Suprapubic skin (tissue), 4 donors: Measurements from ENCODE around the gene RTP5. TPM values are rescaled to one million over a fixed set of nuclear protein-coding genes. Genes with fewer than 3 reads are reported as not detected.
A peak's percentile ranks its signal among the peaks of the same experiment; 100 is the strongest.

Experiments
- DNase-seq, 2 donors: peaks; one replicate each; pipeline ENCODE4 v3.0.0-alpha.2; 2019; ENCODE audit warnings: low spot score in 2 of 2
- H3K27ac ChIP-seq: fragments of 200-600 bp; sonication (generic); one replicate; pipeline ENCODE4 v1.5.1; 2019
- H3K27me3 ChIP-seq: fragments of 200-600 bp; sonication (generic); one replicate; pipeline ENCODE4 v1.5.1; 2019
- H3K36me3 ChIP-seq: fragments of 200-600 bp; sonication (generic); one replicate; pipeline ENCODE4 v1.5.1; 2019
- H3K4me1 ChIP-seq: fragments of 200-600 bp; sonication (generic); one replicate; pipeline ENCODE4 v1.5.1; 2019
- H3K4me3 ChIP-seq: fragments of 200-600 bp; sonication (generic); one replicate; pipeline ENCODE4 v1.5.1; 2019; ENCODE audit warnings: mild to moderate bottlenecking
- H3K9me3 ChIP-seq: fragments of 200-600 bp; sonication (generic); one replicate; pipeline ENCODE4 v1.5.1; 2019
- EP300 ChIP-seq: sonication (generic); formaldehyde crosslinking; IDR thresholded peaks from one replicate; pipeline ENCODE4 v1.6.1; 2017; ENCODE audit warnings: antibody characterized with exemption
- POLR2A ChIP-seq, 2 donors: fragments of 450-650 bp; IDR thresholded peaks; one replicate each; pipeline ENCODE4 v1.6.1; 2017; ENCODE audit warnings: antibody characterized with exemption in 2 of 2, mild to moderate bottlenecking in 2 of 2, moderate library complexity in 2 of 2
- POLR2AphosphoS5 ChIP-seq, 3 donors: sonication (generic); formaldehyde crosslinking; IDR thresholded peaks; one replicate each; pipeline ENCODE4 v1.6.1; 2017; ENCODE audit warnings: antibody characterized with exemption in 3 of 3
- WGBS: methylation state at CpG from one replicate; pipeline ENCODE4 v1.1.5; 2018; 5-methylcytosine and 5-hydroxymethylcytosine counted together
- total RNA-seq, 4 donors: library from RNA; depleted of rRNA; stranded (reverse); fragments of >200 nt; gene quantifications; one replicate each; pipeline ENCODE4 v1.1.0, GENCODE V29; 2016
- TF ChIP-seq, protein P1 (sequence below), 2 donors: fragments of 200-600 bp in 1 of 2; fragments of 450-650 bp in 1 of 2; sonication (generic) in 1 of 2; IDR thresholded peaks; one replicate each; pipeline ENCODE4 v1.5.1; 2016 to 2019; ENCODE audit warnings: antibody characterized with exemption in 2 of 2, mild to moderate bottlenecking in 1 of 2, moderate library complexity in 1 of 2

The RTP5 gene
- total RNA-seq, 4 donors from 2014 or later: not detected

DNA sequence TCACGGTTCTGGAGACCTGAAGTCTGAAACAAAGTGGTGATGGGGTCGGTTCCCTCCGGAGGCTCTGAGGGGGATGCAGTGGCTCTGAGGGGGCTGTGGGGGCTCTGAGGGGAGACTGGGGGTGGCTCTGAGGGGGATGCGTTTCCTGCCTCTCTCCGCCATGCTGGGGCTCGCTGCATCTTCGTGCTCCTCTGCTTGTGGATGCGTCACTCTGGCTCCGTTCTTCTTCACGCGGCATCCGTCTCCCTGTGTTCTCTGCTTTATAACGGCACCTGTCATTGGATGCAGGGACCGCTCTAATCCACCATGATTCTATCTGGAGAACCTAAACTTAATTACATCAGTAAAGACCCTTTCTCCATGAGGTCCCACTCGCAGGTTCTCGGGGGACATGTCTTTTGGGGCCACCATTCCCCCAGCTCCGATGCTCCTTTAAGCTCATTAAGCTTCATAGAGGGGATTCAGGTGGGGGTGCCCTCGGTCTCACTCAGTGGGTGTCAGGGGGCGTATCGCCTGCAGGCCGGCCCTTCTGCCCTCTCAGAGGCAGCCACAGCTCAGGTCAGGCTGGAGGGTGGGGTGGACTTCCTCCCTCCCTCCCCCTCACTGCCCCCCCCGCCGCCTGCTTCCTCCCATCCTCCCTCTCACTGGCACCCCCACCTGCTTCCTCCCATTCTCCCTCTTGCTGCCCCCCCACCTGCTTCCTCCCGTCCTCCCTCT lies 18.4 kb downstream of the RTP5 start:
- H3K27ac ChIP-seq: no peak overlapping the region
- peaks cover 27% of the 10 kb centered on the region for H3K4me1 ChIP-seq
- TF ChIP-seq POLR2A (IDR thresholded peaks at IDR 0.05): no peak
- TF ChIP-seq POLR2AphosphoS5 (IDR thresholded peaks at IDR 0.05): no peak
- TF ChIP-seq, protein P1, sequence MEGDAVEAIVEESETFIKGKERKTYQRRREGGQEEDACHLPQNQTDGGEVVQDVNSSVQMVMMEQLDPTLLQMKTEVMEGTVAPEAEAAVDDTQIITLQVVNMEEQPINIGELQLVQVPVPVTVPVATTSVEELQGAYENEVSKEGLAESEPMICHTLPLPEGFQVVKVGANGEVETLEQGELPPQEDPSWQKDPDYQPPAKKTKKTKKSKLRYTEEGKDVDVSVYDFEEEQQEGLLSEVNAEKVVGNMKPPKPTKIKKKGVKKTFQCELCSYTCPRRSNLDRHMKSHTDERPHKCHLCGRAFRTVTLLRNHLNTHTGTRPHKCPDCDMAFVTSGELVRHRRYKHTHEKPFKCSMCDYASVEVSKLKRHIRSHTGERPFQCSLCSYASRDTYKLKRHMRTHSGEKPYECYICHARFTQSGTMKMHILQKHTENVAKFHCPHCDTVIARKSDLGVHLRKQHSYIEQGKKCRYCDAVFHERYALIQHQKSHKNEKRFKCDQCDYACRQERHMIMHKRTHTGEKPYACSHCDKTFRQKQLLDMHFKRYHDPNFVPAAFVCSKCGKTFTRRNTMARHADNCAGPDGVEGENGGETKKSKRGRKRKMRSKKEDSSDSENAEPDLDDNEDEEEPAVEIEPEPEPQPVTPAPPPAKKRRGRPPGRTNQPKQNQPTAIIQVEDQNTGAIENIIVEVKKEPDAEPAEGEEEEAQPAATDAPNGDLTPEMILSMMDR (IDR thresholded peaks at IDR 0.05): no peak
- no peak for TF ChIP-seq EP300
- no peak for DNase-seq
- H3K27me3 ChIP-seq: no peaks in the 10 kb centered on the region
- no peaks in the 10 kb centered on the region for H3K9me3 ChIP-seq
- WGBS: 88% methylated on average over 23 of the region's 24 CpGs
- H3K36me3 ChIP-seq: no peaks in the 10 kb centered on the region
- H3K4me3 ChIP-seq: no peak overlapping the region

DNA sequence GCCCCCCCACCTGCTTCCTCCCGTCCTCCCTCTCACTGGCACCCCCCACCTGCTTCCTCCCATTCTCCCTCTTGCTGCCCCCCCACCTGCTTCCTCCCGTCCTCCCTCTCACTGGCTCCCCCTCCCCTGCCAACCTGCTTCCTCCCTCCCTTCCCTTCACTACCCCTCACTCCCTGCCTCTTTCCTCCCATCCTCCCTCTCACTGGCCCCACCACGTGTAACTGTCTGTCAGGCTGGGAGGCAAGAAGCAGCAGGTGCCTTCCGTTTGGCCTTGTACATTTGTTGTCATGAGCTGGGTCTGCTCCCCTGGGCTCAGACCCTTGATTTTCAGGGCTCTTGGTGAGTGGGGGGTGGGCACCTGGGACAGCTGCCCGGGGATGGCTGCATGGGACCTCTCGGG lies 19.1 kb downstream of the RTP5 start:
- H3K27ac ChIP-seq: no peak overlapping the region
- no peak for DNase-seq
- 72% methylated on average over 5 of the region's 6 CpGs for WGBS
- no peak overlapping the region for H3K4me3 ChIP-seq
- no peaks in the 10 kb centered on the region for H3K36me3 ChIP-seq
- H3K4me1 ChIP-seq: peaks cover 29% of the 10 kb centered on the region
- H3K27me3 ChIP-seq: no peaks in the 10 kb centered on the region
- no peak for TF ChIP-seq POLR2AphosphoS5 (IDR thresholded peaks at IDR 0.05)
- TF ChIP-seq POLR2A (IDR thresholded peaks at IDR 0.05): no peak
- H3K9me3 ChIP-seq: no peaks in the 10 kb centered on the region

DNA sequence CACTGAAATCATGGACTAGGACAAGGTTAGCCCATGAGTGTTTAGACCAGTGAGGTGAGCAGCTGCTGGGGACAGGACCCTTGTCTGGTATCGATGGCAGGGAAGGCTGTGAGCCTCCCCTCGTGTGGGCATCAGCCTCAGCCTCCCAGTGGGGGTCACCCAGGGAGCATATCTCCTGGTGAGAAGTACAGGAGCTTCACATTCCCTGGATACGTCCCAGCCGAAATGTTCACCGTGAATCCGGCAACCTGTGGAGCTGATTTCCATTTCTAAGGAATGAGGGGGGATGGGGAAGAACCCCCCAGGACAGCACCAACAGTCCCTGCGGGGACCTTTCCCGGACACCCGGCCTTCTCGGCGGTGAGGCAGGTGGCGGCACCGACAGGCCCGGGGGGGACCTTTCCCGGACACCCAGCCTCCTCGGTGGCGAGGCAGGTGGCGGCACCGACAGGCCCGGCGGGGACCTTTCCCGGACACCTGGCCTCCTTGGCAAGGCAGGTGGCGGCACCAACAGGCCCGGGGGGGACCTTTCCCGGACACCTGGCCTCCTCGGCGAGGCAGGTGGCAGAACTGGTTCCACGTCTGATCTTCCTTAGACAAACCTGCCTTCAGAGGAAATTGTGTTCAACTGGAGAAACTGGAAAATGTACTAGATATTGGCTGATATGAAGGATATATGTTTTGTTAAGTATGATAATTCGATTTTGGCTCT lies 21.2 kb downstream of the RTP5 start:
- Histone ChIP-seq H3K9me3 (no peaks in the 10 kb centered on the region), H3K27ac (peak overlapping the region; percentile 79), H3K4me3 (no peak overlapping the region), H3K27me3 (no peaks in the 10 kb centered on the region), H3K4me1 (peaks cover 42% of the 10 kb centered on the region), H3K36me3 (no peaks in the 10 kb centered on the region)
- WGBS: 65% methylated on average over 15 of the region's 29 CpGs
- DNase-seq: no peak
- TF ChIP-seq POLR2AphosphoS5 (IDR thresholded peaks at IDR 0.05): no peak
- TF ChIP-seq EP300: no peak
- TF ChIP-seq, protein P1 (IDR thresholded peaks at IDR 0.05): no peak
- TF ChIP-seq POLR2A (IDR thresholded peaks at IDR 0.05): no peak

DNA sequence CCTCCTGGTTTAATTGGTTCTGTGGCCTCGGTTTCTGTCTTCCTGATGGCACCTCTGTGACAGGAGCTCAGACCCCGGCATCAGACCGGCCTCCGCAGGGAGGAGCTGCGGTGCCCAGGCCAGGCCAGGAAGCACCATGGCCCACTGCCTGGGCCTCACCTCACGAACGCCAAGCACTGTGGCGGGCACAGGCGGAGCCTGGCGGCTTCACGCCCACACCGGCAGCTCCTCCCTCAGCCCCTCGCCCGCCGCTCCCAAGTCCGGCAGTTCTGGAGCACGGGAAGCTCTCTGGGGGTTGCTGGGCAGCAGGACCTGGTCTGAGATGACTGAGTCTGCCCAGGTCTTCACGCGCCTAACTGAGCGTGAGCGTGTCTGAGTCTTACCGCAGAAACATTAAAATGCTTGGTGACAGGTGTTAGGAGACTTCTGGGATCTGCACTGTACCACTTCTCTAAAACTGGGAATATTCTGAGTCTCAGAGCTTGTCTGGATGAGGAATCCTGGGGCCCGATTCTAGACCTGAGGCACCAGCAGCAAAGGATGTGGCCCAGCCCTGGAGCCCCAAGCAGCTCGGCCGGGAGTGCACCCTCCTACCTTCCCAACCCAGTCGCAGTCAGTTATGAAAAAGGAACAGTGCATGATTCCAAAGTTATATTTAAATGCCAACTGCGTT lies 21.9 kb downstream of the RTP5 start:
- H3K4me3 ChIP-seq: no peak overlapping the region
- TF ChIP-seq EP300 (no peak), POLR2AphosphoS5 (IDR thresholded peaks at IDR 0.05) (no peak)

DNA sequence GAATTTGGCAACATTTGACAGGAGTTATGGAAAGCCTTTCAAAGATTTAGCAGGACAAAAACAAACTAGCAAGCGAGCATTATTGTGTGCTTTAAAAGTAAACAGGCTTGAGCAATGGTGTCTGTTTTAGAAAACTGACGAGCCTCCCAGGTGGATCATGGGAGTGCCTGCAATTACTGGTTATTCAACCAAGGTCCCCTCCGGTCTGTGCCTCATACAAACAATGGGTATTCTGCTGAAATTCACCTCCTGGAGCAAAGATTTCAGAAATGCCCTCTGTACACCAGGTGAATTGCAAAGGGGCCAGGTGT lies 22.4 kb downstream of the RTP5 start:
- no peak for DNase-seq
- WGBS: 72% methylated on average over 3 of the region's 3 CpGs
- Histone ChIP-seq H3K9me3 (no peaks in the 10 kb centered on the region), H3K4me1 (peaks cover 49% of the 10 kb centered on the region), H3K36me3 (no peaks in the 10 kb centered on the region), H3K27ac (peak overlapping the region; percentile 79), H3K4me3 (no peak overlapping the region), H3K27me3 (no peaks in the 10 kb centered on the region)
- TF ChIP-seq, protein P1 (IDR thresholded peaks at IDR 0.05): no peak
- TF ChIP-seq POLR2A (IDR thresholded peaks at IDR 0.05): no peak

More for the DNA sequence above, 21.9 kb downstream of the RTP5 start:
- Histone ChIP-seq H3K27ac (peak overlapping the region; percentile 79), H3K4me1 (peaks cover 49% of the 10 kb centered on the region), H3K9me3 (no peaks in the 10 kb centered on the region), H3K27me3 (no peaks in the 10 kb centered on the region), H3K36me3 (no peaks in the 10 kb centered on the region)
- DNase-seq: no peak
- 59% methylated on average over 11 of the region's 27 CpGs for WGBS
